DLD1 (cell line): ENCODE results near the gene SDCCAG8.

Experiments
- in situ Hi-C: cut with HindIII; loops from 2 replicates; pipeline ENCODE4 v1.10.0; 2017; ENCODE audit warnings: low sequenced_read_pairs

Gene SDCCAG8

GRCh38 chr1:243253926-243254232, 2.0 kb upstream of the SDCCAG8 start:
- in situ Hi-C loops, result no loop called here

- in situ Hi-C loops, result no loop called here
Measured at GRCh38 chr1:243254233-243254926, 1.5 kb upstream of the SDCCAG8 start.

GRCh38 chr1:243254927-243255790, 682 bp upstream of the SDCCAG8 start, which contains the start of gene CEP170:
CEP170 (minus strand) TSS chr1:243255281; CDS start chr1:243225280, 30,001 bp downstream.
- in situ Hi-C loops, result no loop called here

GRCh38 chr1:243256590-243256989, 749 bp downstream of the SDCCAG8 start:
- in situ Hi-C loops, result no loop called here

GRCh38 chr1:243257189-243257588, 1.3 kb downstream of the SDCCAG8 start:
- in situ Hi-C loops, result no loop called here

GRCh38 chr1:243258731-243259130, 2.9 kb downstream of the SDCCAG8 start:
- in situ Hi-C loops, result no loop called here

- in situ Hi-C loops, result no loop called here
Measured at GRCh38 chr1:243260221-243260880, 4.5 kb downstream of the SDCCAG8 start.

GRCh38 chr1:243261390-243261789, 5.5 kb downstream of the SDCCAG8 start:
- in situ Hi-C loops, result no loop called here

GRCh38 chr1:243264717-243265116, 8.9 kb downstream of the SDCCAG8 start:
- in situ Hi-C loops, result no loop called here

GRCh38 chr1:243266231-243266630, 10.4 kb downstream of the SDCCAG8 start:
- in situ Hi-C loops, result no loop called here

- in situ Hi-C loops, result no loop called here
Measured at GRCh38 chr1:243267471-243267880, 11.6 kb downstream of the SDCCAG8 start.

- in situ Hi-C loops, result no loop called here
Measured at GRCh38 chr1:243267914-243268653, 12.2 kb downstream of the SDCCAG8 start.

GRCh38 chr1:243268751-243269460, 13.1 kb downstream of the SDCCAG8 start:
- in situ Hi-C loops, result no loop called here

GRCh38 chr1:243269461-243269801, 13.6 kb downstream of the SDCCAG8 start:
- in situ Hi-C loops, result no loop called here

GRCh38 chr1:243270097-243270864, 14.4 kb downstream of the SDCCAG8 start:
- in situ Hi-C loops, result no loop called here

GRCh38 chr1:243271996-243272395, 16.2 kb downstream of the SDCCAG8 start:
- in situ Hi-C loops, result no loop called here

GRCh38 chr1:243272401-243272800, 16.6 kb downstream of the SDCCAG8 start:
- in situ Hi-C loops, result no loop called here

GRCh38 chr1:243273506-243273905, 17.7 kb downstream of the SDCCAG8 start:
- in situ Hi-C loops, result no loop called here

GRCh38 chr1:243273945-243274344, 18.1 kb downstream of the SDCCAG8 start:
- in situ Hi-C loops, result no loop called here

GRCh38 chr1:243275316-243275715, 19.5 kb downstream of the SDCCAG8 start:
- in situ Hi-C loops, result no loop called here
